Measurements from ENCODE around the gene PCDH8. TPM values are rescaled to one million over a fixed set of nuclear protein-coding genes. Genes with fewer than 3 reads are reported as not detected.

PCDH8 gene
- total RNA-seq, 1 donor from 2014 or later = not detected

- TF ChIP-seq CTCF (IDR thresholded peaks at IDR 0.05) = no peak
- H3K9me3 ChIP-seq = no peaks in the 10 kb centered on the region
- DNase-seq (ENCODE audit: low spot score in 2 of 2) = no peak
- H3K4me3 ChIP-seq = no peak overlapping the region
- no peaks in the 10 kb centered on the region for H3K36me3 ChIP-seq
- H3K27ac ChIP-seq = no peak overlapping the region
- no peaks in the 10 kb centered on the region for H3K4me1 ChIP-seq
- intact Hi-C loops (cut with DNase I) = no loop called here
- H3K27me3 ChIP-seq = peaks cover 6% of the 10 kb centered on the region
Observed at GRCh38 chr13:52840066-52840465, 8.4 kb downstream of the PCDH8 start.

GRCh38 chr13:52838433-52839107 lies 9.9 kb downstream of the PCDH8 start:
- H3K9me3 ChIP-seq = no peaks in the 10 kb centered on the region
- H3K36me3 ChIP-seq = no peaks in the 10 kb centered on the region
- intact Hi-C loops (cut with DNase I) = no loop called here
- H3K4me3 ChIP-seq = no peak overlapping the region
- no peak overlapping the region for H3K27ac ChIP-seq
- TF ChIP-seq CTCF (IDR thresholded peaks at IDR 0.05) = no peak
- DNase-seq (ENCODE audit: low spot score in 2 of 2) = no peak
- no peaks in the 10 kb centered on the region for H3K4me1 ChIP-seq
- H3K27me3 ChIP-seq = no peaks in the 10 kb centered on the region

GRCh38 chr13:52837850-52838249 lies 10.6 kb downstream of the PCDH8 start:
- Histone ChIP-seq H3K27me3 (no peaks in the 10 kb centered on the region), H3K4me3 (no peak overlapping the region), H3K27ac (no peak overlapping the region), H3K4me1 (no peaks in the 10 kb centered on the region), H3K36me3 (no peaks in the 10 kb centered on the region), H3K9me3 (no peaks in the 10 kb centered on the region)
- intact Hi-C loops (cut with DNase I) = no loop called here
- DNase-seq (ENCODE audit: low spot score in 2 of 2) = no peak
- TF ChIP-seq CTCF (IDR thresholded peaks at IDR 0.05) = no peak

GRCh38 chr13:52835071-52835839 lies 13.2 kb downstream of the PCDH8 start:
- no peak for TF ChIP-seq CTCF (IDR thresholded peaks at IDR 0.05)
- H3K9me3 ChIP-seq = no peaks in the 10 kb centered on the region
- intact Hi-C loops (cut with DNase I) = no loop called here
- no peaks in the 10 kb centered on the region for H3K4me1 ChIP-seq
- H3K27ac ChIP-seq = no peak overlapping the region
- H3K4me3 ChIP-seq = no peak overlapping the region
- H3K27me3 ChIP-seq = no peaks in the 10 kb centered on the region
- no peaks in the 10 kb centered on the region for H3K36me3 ChIP-seq
- DNase-seq (ENCODE audit: low spot score in 2 of 2) = no peak

- no peaks in the 10 kb centered on the region for H3K9me3 ChIP-seq
- H3K27ac ChIP-seq = no peak overlapping the region
- TF ChIP-seq CTCF (IDR thresholded peaks at IDR 0.05) = no peak
- no peaks in the 10 kb centered on the region for H3K4me1 ChIP-seq
- no peak overlapping the region for H3K4me3 ChIP-seq
- no peaks in the 10 kb centered on the region for H3K36me3 ChIP-seq
- no peaks in the 10 kb centered on the region for H3K27me3 ChIP-seq
- DNase-seq (ENCODE audit: low spot score in 2 of 2) = no peak
- intact Hi-C loops (cut with DNase I) = no loop called here
Observed at GRCh38 chr13:52833296-52833875, 15.1 kb downstream of the PCDH8 start.

Measured in ascending aorta (tissue), 2 donors.